IMR-90 (cell line): ENCODE data around the gene LIPG. TPM values are rescaled to one million over a fixed set of nuclear protein-coding genes. Genes with fewer than 3 reads are reported as not detected.

Experiments
- ATAC-seq: fragments of 200-7000 bp; cut with Tn5 transposase; 2 replicates; pipeline ENCODE4 v1.9.1; 2020; ENCODE audit warnings: low read depth, mild to moderate bottlenecking, moderate library complexity
- BruUV-seq: library from RNA; stranded (reverse); fragments of 400-500 nt; replicated peaks from 2 replicates; lab custom pipeline; 2021; lab: Mats Ljungman, UMichigan
- CTCF ChIA-PET: fragments of 300-600 bp; formaldehyde crosslinking; extraction: SDS; loops from one replicate; lab custom pipeline; 2021; ENCODE audit warnings: antibody characterized with exemption; lab: Yijun Ruan, JAX
- POLR2A ChIA-PET: fragments of 300-600 bp; sonication (Branson Sonifier 250); formaldehyde crosslinking; loops from one replicate; lab custom pipeline; 2022; ENCODE audit warnings: antibody characterized with exemption; ENCODE audit not compliant: unreplicated experiment; lab: Charles Lee
- DNase-seq: peaks from one replicate; pipeline ENCODE4 v3.0.0; 2013
- H2AFZ ChIP-seq: replicated peaks from 2 replicates; pipeline ENCODE3; 2013; ENCODE audit warnings: low read length, mild to moderate bottlenecking; ENCODE audit not compliant: poor library complexity
- H2AK5ac ChIP-seq: 2 replicates; pipeline ENCODE4 v1.6.1; 2013; ENCODE audit warnings: low read depth, low read length, inconsistent platforms
- H2AK9ac ChIP-seq: replicated peaks from 2 replicates; pipeline ENCODE3; 2013; ENCODE audit warnings: mild to moderate bottlenecking, low read depth, low read length, moderate library complexity; ENCODE audit not compliant: poor library complexity
- H2BK120ac ChIP-seq: 2 replicates; pipeline ENCODE4 v1.6.1; 2013; ENCODE audit warnings: low read depth, low read length, inconsistent platforms
- H2BK15ac ChIP-seq: 3 replicates; pipeline ENCODE4 v1.6.1; 2013; ENCODE audit warnings: low read depth, low read length, inconsistent platforms
- H2BK20ac ChIP-seq: 2 replicates; pipeline ENCODE4 v1.6.1; 2013; ENCODE audit warnings: low read depth, mild to moderate bottlenecking, inconsistent platforms, low read length, moderate library complexity
- H2BK5ac ChIP-seq: 2 replicates; pipeline ENCODE4 v1.6.1; 2013; ENCODE audit warnings: mild to moderate bottlenecking, low read depth, low read length, inconsistent platforms; ENCODE audit not compliant: poor library complexity, severe bottlenecking
- H3K14ac ChIP-seq: replicated peaks from 2 replicates; pipeline ENCODE4 v1.6.1; 2013; ENCODE audit warnings: low read depth, low read length, inconsistent platforms
- H3K18ac ChIP-seq: 2 replicates; pipeline ENCODE4 v1.6.1; 2013; ENCODE audit warnings: low read depth, low read length, control low read depth
- H3K23ac ChIP-seq: 2 replicates; pipeline ENCODE4 v1.6.1; 2013; ENCODE audit warnings: low read depth, low read length, inconsistent platforms
- H3K27ac ChIP-seq: 2 replicates; pipeline ENCODE4 v1.5.1; 2013; ENCODE audit warnings: mild to moderate bottlenecking, control low read depth, low read length; ENCODE audit not compliant: insufficient read depth
- H3K27me3 ChIP-seq: 2 replicates; pipeline ENCODE4 v1.6.1; 2013; ENCODE audit warnings: low read length; ENCODE audit not compliant: control insufficient read depth, insufficient read depth
- H3K36me3 ChIP-seq: 2 replicates; pipeline ENCODE4 v1.6.1; 2013; ENCODE audit warnings: low read length, mixed read lengths; ENCODE audit not compliant: control insufficient read depth, insufficient read depth
- H3K4ac ChIP-seq: 2 replicates; pipeline ENCODE4 v1.6.1; 2013; ENCODE audit warnings: low read depth, low read length, inconsistent platforms
- H3K4me1 ChIP-seq: 2 replicates; pipeline ENCODE4 v1.6.1; 2013; ENCODE audit warnings: low read length, mixed read lengths; ENCODE audit not compliant: control insufficient read depth, insufficient read depth
- H3K4me2 ChIP-seq: 2 replicates; pipeline ENCODE4 v1.6.1; 2013; ENCODE audit warnings: low read depth, mild to moderate bottlenecking, control low read depth, low read length, moderate library complexity
- H3K4me3 ChIP-seq: 2 replicates; pipeline ENCODE4 v1.5.1; 2013; ENCODE audit warnings: low read depth, mild to moderate bottlenecking, control low read depth, low read length, moderate library complexity; ENCODE audit not compliant: insufficient read depth
- H3K56ac ChIP-seq: 2 replicates; pipeline ENCODE4 v1.6.1; 2013; ENCODE audit warnings: low read length, inconsistent platforms; ENCODE audit not compliant: insufficient read depth; ENCODE audit errors: extremely low read depth
- H3K79me1 ChIP-seq, 2 experiments: 2 replicates each; pipeline ENCODE4 v1.6.1; 2013; ENCODE audit warnings: low read length in 2 of 2, inconsistent platforms in 1 of 2, low read depth in 1 of 2
- H3K9ac ChIP-seq: 2 replicates; pipeline ENCODE4 v1.6.1; 2013; ENCODE audit warnings: low read depth, low read length, control low read depth
- H3K9me1 ChIP-seq: 2 replicates; pipeline ENCODE4 v1.6.1; 2013; ENCODE audit warnings: low read length, inconsistent platforms; ENCODE audit not compliant: insufficient read depth
- H3K9me3 ChIP-seq: 2 replicates; pipeline ENCODE4 v1.6.1; 2013; ENCODE audit warnings: low read length; ENCODE audit not compliant: control insufficient read depth, insufficient read depth
- H4K20me1 ChIP-seq: 2 replicates; pipeline ENCODE4 v1.6.1; 2013; ENCODE audit warnings: low read length, inconsistent platforms; ENCODE audit not compliant: insufficient read depth
- H4K5ac ChIP-seq: 2 replicates; pipeline ENCODE4 v1.6.1; 2013; ENCODE audit warnings: mild to moderate bottlenecking, low read depth, low read length, control low read depth
- H4K8ac ChIP-seq, 2 experiments: 2 replicates each; pipeline ENCODE4 v1.6.1; 2013; ENCODE audit warnings: low read depth in 2 of 2, low read length in 2 of 2, control low read depth in 1 of 2, inconsistent platforms in 1 of 2
- H4K91ac ChIP-seq: 2 replicates; pipeline ENCODE4 v1.6.1; 2013; ENCODE audit warnings: low read depth, low read length, inconsistent platforms; ENCODE audit not compliant: insufficient read depth
- BHLHE40 ChIP-seq: fragments of 150-350 bp; IDR thresholded peaks from 2 replicates; pipeline ENCODE4 v1.6.1; 2016; ENCODE audit warnings: mild to moderate bottlenecking, low read depth, low read length
- CEBPB ChIP-seq: IDR thresholded peaks from 2 replicates; pipeline ENCODE4 v1.6.1; 2012; ENCODE audit warnings: low read depth, low read length, improper control_type of control experiment
- CHD1 ChIP-seq: IDR thresholded peaks from 2 replicates; pipeline ENCODE4 v1.6.1; 2012; ENCODE audit warnings: low read depth, low read length, improper control_type of control experiment
- FOS ChIP-seq: fragments of 150-350 bp; IDR thresholded peaks from 2 replicates; pipeline ENCODE4 v1.6.1; 2016; ENCODE audit warnings: low read depth, low read length
- MAFK ChIP-seq: IDR thresholded peaks from 2 replicates; pipeline ENCODE4 v1.6.1; 2012; ENCODE audit warnings: low read depth, low read length, improper control_type of control experiment
- MAZ ChIP-seq: IDR thresholded peaks from 2 replicates; pipeline ENCODE4 v1.6.1; 2012; ENCODE audit warnings: low read depth, mild to moderate bottlenecking, low read length, improper control_type of control experiment, moderate library complexity, borderline replicate concordance
- MXI1 ChIP-seq: IDR thresholded peaks from 2 replicates; pipeline ENCODE4 v1.6.1; 2012; ENCODE audit warnings: low read depth, mild to moderate bottlenecking, low read length, moderate library complexity, borderline replicate concordance
- NFE2L2 ChIP-seq: fragments of 150-350 bp; IDR thresholded peaks from 2 replicates; pipeline ENCODE4 v1.6.1; 2016; ENCODE audit warnings: low read depth, mild to moderate bottlenecking, low read length
- POLR2A ChIP-seq: IDR thresholded peaks from 2 replicates; pipeline ENCODE4 v1.6.1; 2012; ENCODE audit warnings: mild to moderate bottlenecking, low read depth, low read length
- RAD21 ChIP-seq: IDR thresholded peaks from 2 replicates; pipeline ENCODE4 v1.6.1; 2012; ENCODE audit warnings: low read length, improper control_type of control experiment
- RCOR1 ChIP-seq: IDR thresholded peaks from 2 replicates; pipeline ENCODE4 v1.6.1; 2012; ENCODE audit warnings: mild to moderate bottlenecking, low read length, improper control_type of control experiment; ENCODE audit not compliant: insufficient replicate concordance
- RFX5 ChIP-seq: IDR thresholded peaks from 2 replicates; pipeline ENCODE4 v1.8.0; 2012; ENCODE audit warnings: low read depth, mild to moderate bottlenecking, low read length, moderate library complexity
- SMC3 ChIP-seq: fragments of 150-350 bp; IDR thresholded peaks from 2 replicates; pipeline ENCODE4 v1.6.1; 2016; ENCODE audit warnings: low read depth, mild to moderate bottlenecking, antibody characterized with exemption, low read length, moderate library complexity
- USF2 ChIP-seq: fragments of 150-350 bp; IDR thresholded peaks from 2 replicates; pipeline ENCODE4 v1.6.1; 2017; ENCODE audit warnings: mild to moderate bottlenecking, antibody characterized with exemption, low read length, low read depth
- WGBS, 2 experiments: methylation state at CpG; one replicate each; pipeline versions ENCODE4 v1.1.5 to v1.1.7; 2013; ENCODE audit warnings: missing lambda C conversion rate in 2 of 2; ENCODE audit not compliant: insufficient read length in 1 of 2; ENCODE audit errors: extremely low coverage in 2 of 2; 5-methylcytosine and 5-hydroxymethylcytosine counted together
- dilution Hi-C: fragments of 300-500 bp; cut with HindIII; formaldehyde crosslinking; loops from one replicate; pipeline ENCODE4 v1.14.3; 2018; ENCODE audit warnings: low sequenced_read_pairs; ENCODE audit not compliant: unreplicated experiment
- in situ Hi-C: fragments of 300-500 bp; cut with MboI; formaldehyde crosslinking; loops from 3 replicates; pipeline ENCODE4 v1.14.3; 2019; ENCODE audit warnings: low sequenced_read_pairs, inconsistent platforms, mixed read lengths
- intact Hi-C: fragments of 100-400 bp; cut with micrococcal nuclease; formaldehyde crosslinking; loops from 2 replicates; pipeline ENCODE4 v1.10.0; 2022
- polyA plus RNA-seq, 3 experiments: library from polyadenylated mRNA; depleted of rRNA; stranded (reverse); fragments of >200 nt; gene quantifications; 2 replicates each; pipeline ENCODE4 v1.2.3, GENCODE V29; 2012; ENCODE audit warnings: low replicate concordance in 1 of 3
- total RNA-seq: library from RNA; depleted of rRNA; stranded (reverse); fragments of >200 nt; gene quantifications from 2 replicates; pipeline ENCODE4 v1.2.3, GENCODE V29; 2012
- TF ChIP-seq, protein P1 (sequence below): fragments of 150-350 bp; IDR thresholded peaks from 2 replicates; pipeline ENCODE4 v1.6.1; 2016; ENCODE audit warnings: low read depth, mild to moderate bottlenecking, low read length, moderate library complexity, borderline replicate concordance
- TF ChIP-seq, protein P2 (sequence below): conservative IDR thresholded peaks from 2 replicates; pipeline ENCODE4 v1.5.1; 2012; ENCODE audit warnings: mild to moderate bottlenecking, low read depth, low read length, improper control_type of control experiment

LIPG gene
- total and polyA plus RNA-seq, 2 of the 4 experiments (the other 2 are of a cell fraction): under 0.01 to 0.14 TPM

DNA sequence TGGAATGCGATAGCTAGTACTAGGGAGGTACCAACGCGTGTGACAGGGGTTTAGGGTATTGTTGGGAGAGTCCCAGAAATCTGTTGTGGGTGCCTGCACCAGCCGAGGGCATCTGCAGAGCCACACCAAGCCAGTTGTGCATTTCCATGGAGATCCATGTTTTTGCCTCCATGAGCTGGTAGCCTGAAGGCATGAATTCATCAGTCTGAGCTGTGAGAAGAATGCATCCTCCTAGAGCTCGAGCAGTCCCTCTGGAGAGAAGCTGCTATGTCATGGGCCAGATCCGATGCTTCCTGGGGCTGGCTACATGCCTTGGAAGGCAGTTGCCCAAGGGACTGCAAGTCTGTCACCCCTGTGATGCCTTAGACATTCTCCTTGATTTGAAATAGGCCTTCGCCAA lies 57.9 kb downstream of the LIPG start:
- H3K36me3 ChIP-seq: no peaks in the 10 kb centered on the region

More for the DNA sequence above, 57.9 kb downstream of the LIPG start:
- Histone ChIP-seq H3K4me3 (no peak overlapping the region), H4K8ac (no peak overlapping the region), H3K56ac (no peak overlapping the region), H2AK9ac (no peak overlapping the region), H3K14ac (no peak overlapping the region), H3K18ac (no peak overlapping the region), H3K9ac (no peak overlapping the region), H3K4me2 (no peak overlapping the region), H3K23ac (no peak overlapping the region), H2BK20ac (no peak overlapping the region), H2AFZ (no peak overlapping the region), H4K91ac (no peak overlapping the region), H3K9me3 (no peaks in the 10 kb centered on the region), H3K27me3 (peaks cover 49% of the 10 kb centered on the region), H2BK5ac (no peak overlapping the region), H2BK15ac (no peak overlapping the region), H2AK5ac (no peak overlapping the region), H2BK120ac (no peak overlapping the region), H3K4me1 (0 out of 2 replicates have a peak, but pooled peaks cover 2% of the 10 kb centered on the region), H3K79me1 (no peaks in the 10 kb centered on the region), H4K20me1 (peaks cover 3% of the 10 kb centered on the region; the same call in 1 of the 2 replicates), H3K9me1 (peaks cover 1% of the 10 kb centered on the region; the same call in 1 of the 2 replicates), H4K5ac (no peak overlapping the region), H3K4ac (no peak overlapping the region), H3K27ac (no peak overlapping the region)
- dilution Hi-C loops: no loop called here
- WGBS, 2 experiments: 48% methylated on average over 2 of the region's 7 CpGs; no CpG with 5 or more reads in 1 of the 2 experiments
- ChIA-PET POLR2A (no interaction called here), CTCF (no interaction called here)
- no peak for TF ChIP-seq CEBPB
- TF ChIP-seq SMC3: no peak
- TF ChIP-seq RCOR1: no peak
- no peak for TF ChIP-seq RAD21
- no peak for TF ChIP-seq RFX5
- no peak for TF ChIP-seq USF2
- TF ChIP-seq MAFK: no peak
- TF ChIP-seq BHLHE40: no peak
- TF ChIP-seq CHD1: no peak
- no peak for TF ChIP-seq FOS
- TF ChIP-seq MXI1: no peak
- TF ChIP-seq, protein P1, sequence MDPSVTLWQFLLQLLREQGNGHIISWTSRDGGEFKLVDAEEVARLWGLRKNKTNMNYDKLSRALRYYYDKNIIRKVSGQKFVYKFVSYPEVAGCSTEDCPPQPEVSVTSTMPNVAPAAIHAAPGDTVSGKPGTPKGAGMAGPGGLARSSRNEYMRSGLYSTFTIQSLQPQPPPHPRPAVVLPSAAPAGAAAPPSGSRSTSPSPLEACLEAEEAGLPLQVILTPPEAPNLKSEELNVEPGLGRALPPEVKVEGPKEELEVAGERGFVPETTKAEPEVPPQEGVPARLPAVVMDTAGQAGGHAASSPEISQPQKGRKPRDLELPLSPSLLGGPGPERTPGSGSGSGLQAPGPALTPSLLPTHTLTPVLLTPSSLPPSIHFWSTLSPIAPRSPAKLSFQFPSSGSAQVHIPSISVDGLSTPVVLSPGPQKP: no peak
- TF ChIP-seq, protein P2, sequence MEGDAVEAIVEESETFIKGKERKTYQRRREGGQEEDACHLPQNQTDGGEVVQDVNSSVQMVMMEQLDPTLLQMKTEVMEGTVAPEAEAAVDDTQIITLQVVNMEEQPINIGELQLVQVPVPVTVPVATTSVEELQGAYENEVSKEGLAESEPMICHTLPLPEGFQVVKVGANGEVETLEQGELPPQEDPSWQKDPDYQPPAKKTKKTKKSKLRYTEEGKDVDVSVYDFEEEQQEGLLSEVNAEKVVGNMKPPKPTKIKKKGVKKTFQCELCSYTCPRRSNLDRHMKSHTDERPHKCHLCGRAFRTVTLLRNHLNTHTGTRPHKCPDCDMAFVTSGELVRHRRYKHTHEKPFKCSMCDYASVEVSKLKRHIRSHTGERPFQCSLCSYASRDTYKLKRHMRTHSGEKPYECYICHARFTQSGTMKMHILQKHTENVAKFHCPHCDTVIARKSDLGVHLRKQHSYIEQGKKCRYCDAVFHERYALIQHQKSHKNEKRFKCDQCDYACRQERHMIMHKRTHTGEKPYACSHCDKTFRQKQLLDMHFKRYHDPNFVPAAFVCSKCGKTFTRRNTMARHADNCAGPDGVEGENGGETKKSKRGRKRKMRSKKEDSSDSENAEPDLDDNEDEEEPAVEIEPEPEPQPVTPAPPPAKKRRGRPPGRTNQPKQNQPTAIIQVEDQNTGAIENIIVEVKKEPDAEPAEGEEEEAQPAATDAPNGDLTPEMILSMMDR: no peak
- no peak for TF ChIP-seq POLR2A
- TF ChIP-seq NFE2L2: no peak
- no peak for TF ChIP-seq MAZ
- no peak for ATAC-seq
- BruUV-seq: no TSS peak
- intact Hi-C loops: no loop called here
- no peak for DNase-seq
- in situ Hi-C loops: no loop called here
